K562 (cell line): ENCODE data around the gene SPINT2. TPM values are rescaled to one million over a fixed set of nuclear protein-coding genes. Genes with fewer than 3 reads are reported as not detected.

Experiments
- ATAC-seq: fragments of 200-7000 bp; cut with Tn5 transposase; 3 replicates; pipeline ENCODE4 v1.9.1; 2020; ENCODE audit warnings: moderate library complexity
- BruUV-seq: library from RNA; stranded (reverse); fragments of 400-500 nt; replicated peaks from 2 replicates; lab custom pipeline; 2021; lab: Mats Ljungman, UMichigan
- CTCF ChIA-PET: fragments of 300-600 bp; formaldehyde crosslinking; extraction: SDS; loops from one replicate; lab custom pipeline; 2021; ENCODE audit warnings: low intra/inter-chr PET ratio; lab: Yijun Ruan, JAX
- POLR2A ChIA-PET: fragments of 300-600, 350-650 bp; sonication (Branson Sonifier 250); formaldehyde crosslinking; extraction: SDS; loops from one replicate; lab custom pipeline; 2021; ENCODE audit warnings: antibody characterized with exemption, inconsistent platforms; lab: Yijun Ruan, JAX
- DNase-seq, 4 experiments: peaks; one replicate each; pipeline versions ENCODE4 v3.0.0 to v3.0.0-alpha.2; 2011 to 2018; ENCODE audit warnings: low spot score in 3 of 4, mixed read lengths in 3 of 4; ENCODE audit errors: extremely low read depth in 1 of 4
- FAIRE-seq: peaks from 2 replicates; lab custom pipeline; 2011; peaks lifted over from hg19 to GRCh38; lab: Jason Lieb, UNC
- H2AFZ ChIP-seq: 2 replicates; pipeline ENCODE4 v1.6.0; 2011; ENCODE audit warnings: low read depth, low read length, control low read depth, inconsistent platforms
- H3K27ac ChIP-seq: fragments of 200-600 bp; 3 replicates; pipeline ENCODE4 v1.8.0; 2011; ENCODE audit warnings: low read depth, mild to moderate bottlenecking, control low read depth, inconsistent platforms, low read length, moderate library complexity, mixed read lengths; ENCODE audit errors: extremely low read depth
- H3K27me3 ChIP-seq, 2 experiments: fragments of 300-600 bp in 1 of 2; 2 replicates in 1 of 2; 3 replicates in 1 of 2; pipeline versions ENCODE4 v1.6.0 to v1.8.0; 2011; ENCODE audit warnings: inconsistent platforms in 2 of 2, low read length in 2 of 2, mild to moderate bottlenecking in 1 of 2, mixed read lengths in 1 of 2, moderate library complexity in 1 of 2; ENCODE audit not compliant: control insufficient read depth in 2 of 2, insufficient read depth in 2 of 2
- H3K36me3 ChIP-seq: fragments of 300-600 bp; 3 replicates; pipeline ENCODE4 v1.8.0; 2011; ENCODE audit warnings: mild to moderate bottlenecking, low read length, inconsistent platforms; ENCODE audit not compliant: control insufficient read depth, insufficient read depth
- H3K4me1 ChIP-seq, 2 experiments: fragments of 200-600 bp in 1 of 2; replicated peaks in 1 of 2; 2 replicates in 1 of 2; 3 replicates in 1 of 2; pipeline versions ENCODE4 v1.5.1 to v1.8.0; 2011; ENCODE audit warnings: inconsistent platforms in 2 of 2, low read length in 2 of 2, mild to moderate bottlenecking in 1 of 2, mixed read lengths in 1 of 2, moderate library complexity in 1 of 2; ENCODE audit not compliant: control insufficient read depth in 2 of 2, insufficient read depth in 2 of 2
- H3K4me2 ChIP-seq: 2 replicates; pipeline ENCODE4 v1.6.1; 2011; ENCODE audit warnings: low read length, control low read depth, inconsistent platforms, mixed read lengths; ENCODE audit not compliant: insufficient read depth
- H3K4me3 ChIP-seq: fragments of 200-600 bp; sonication (generic), shearing (Covaris generic); 2 replicates; pipeline ENCODE4 v1.5.1; 2016; ENCODE audit warnings: control low read depth, inconsistent platforms
- H3K79me2 ChIP-seq: fragments of 200-600 bp; 3 replicates; pipeline ENCODE4 v1.8.0; 2011; ENCODE audit warnings: low read length, inconsistent platforms; ENCODE audit not compliant: control insufficient read depth, insufficient read depth
- H3K9ac ChIP-seq, 2 experiments: 2 replicates each; pipeline versions ENCODE4 v1.6.0 to v1.6.1; 2011; ENCODE audit warnings: low read depth in 2 of 2, low read length in 2 of 2, control low read depth in 1 of 2, inconsistent platforms in 1 of 2, mild to moderate bottlenecking in 1 of 2, mixed read lengths in 1 of 2; ENCODE audit not compliant: insufficient read depth in 1 of 2
- H3K9me1 ChIP-seq: one replicate; pipeline ENCODE4 v1.6.0; 2011; ENCODE audit warnings: inconsistent platforms, mild to moderate bottlenecking, low read length, moderate library complexity; ENCODE audit not compliant: control insufficient read depth, insufficient read depth
- H3K9me3 ChIP-seq: replicated peaks from 2 replicates; pipeline ENCODE4 v1.5.1; 2011; ENCODE audit warnings: low read depth, low read length, inconsistent platforms; ENCODE audit not compliant: control insufficient read depth, insufficient read depth
- H4K20me1 ChIP-seq: replicated peaks from 2 replicates; pipeline ENCODE4 v1.6.1; 2011; ENCODE audit warnings: low read length, inconsistent platforms, mixed read lengths; ENCODE audit not compliant: control insufficient read depth, insufficient read depth
- BCOR ChIP-seq: fragments of 450-650 bp; IDR thresholded peaks from 2 replicates; pipeline ENCODE4 v1.6.1; 2016
- CHAMP1 ChIP-seq: fragments of 450-650 bp; IDR thresholded peaks from 2 replicates; pipeline ENCODE4 v1.6.1; 2016; ENCODE audit warnings: mild to moderate bottlenecking
- EGR1 ChIP-seq: fragments of 450-650 bp; conservative IDR thresholded peaks from 2 replicates; pipeline ENCODE4 v1.6.1; 2017; ENCODE audit warnings: mild to moderate bottlenecking
- ETV1 ChIP-seq: fragments of 450-650 bp; conservative IDR thresholded peaks from 2 replicates; pipeline ENCODE4 v1.6.1; 2016; ENCODE audit warnings: missing genetic modification characterization, control low read depth, low read depth, missing compliant biosample characterization
- HDAC2 ChIP-seq: fragments of 450-650 bp; IDR thresholded peaks from 2 replicates; pipeline ENCODE4 v1.6.1; 2016; ENCODE audit warnings: mild to moderate bottlenecking
- KDM1A ChIP-seq, 2 experiments: fragments of 450-650 bp; IDR thresholded peaks; 2 replicates each; pipeline ENCODE4 v1.6.1; 2016; ENCODE audit warnings: mild to moderate bottlenecking in 2 of 2
- RBM25 ChIP-seq: fragments of 200-400 bp; formaldehyde crosslinking; IDR thresholded peaks from 2 replicates; pipeline ENCODE4 v1.6.1; 2018; ENCODE audit warnings: low read length, low read depth, moderate library complexity; ENCODE audit not compliant: severe bottlenecking
- SMARCA5 ChIP-seq: fragments of 450-650 bp; IDR thresholded peaks from 2 replicates; pipeline ENCODE4 v1.6.1; 2016
- WHSC1 ChIP-seq: IDR thresholded peaks from one replicate; pipeline ENCODE4 v1.6.1; 2012; ENCODE audit warnings: low read length, control low read depth, inconsistent platforms
- ZFP36 ChIP-seq: fragments of 150-350 bp; IDR thresholded peaks from 2 replicates; pipeline ENCODE4 v1.6.1; 2018; ENCODE audit warnings: low read length, low read depth; ENCODE audit not compliant: partially characterized antibody
- ZNF12 ChIP-seq: sonication (generic); formaldehyde crosslinking; IDR thresholded peaks from 2 replicates; pipeline ENCODE4 v1.4.0; 2020; ENCODE audit warnings: mild to moderate bottlenecking, missing genetic modification reagents
- ZNF324 ChIP-seq: fragments of 250-450 bp; sonication (Bioruptor Pico); IDR thresholded peaks from 2 replicates; pipeline ENCODE4 v1.4.0; 2020; ENCODE audit warnings: mild to moderate bottlenecking
- ZNF436 ChIP-seq: fragments of 250-450, 450-650 bp; sonication (Bioruptor Pico); formaldehyde crosslinking; IDR thresholded peaks from 2 replicates; pipeline ENCODE4 v1.7.0; 2020; ENCODE audit warnings: mild to moderate bottlenecking
- WGBS: fragments of 100-300 bp; shearing (Covaris generic); methylation state at CpG from one replicate; pipeline ENCODE4 v1.1.6; 2016; ENCODE audit warnings: low coverage, mixed read lengths; ENCODE audit not compliant: insufficient coverage; ENCODE audit errors: missing lambda C conversion rate; 5-methylcytosine and 5-hydroxymethylcytosine counted together
- in situ Hi-C: fragments of 300-500 bp; cut with MboI; formaldehyde crosslinking; loops from 4 replicates; pipeline ENCODE4 v1.15.0; 2018; ENCODE audit warnings: inconsistent platforms, mixed read lengths
- intact Hi-C: fragments of 100-400 bp; cut with micrococcal nuclease; formaldehyde crosslinking; loops from 2 replicates; pipeline ENCODE4 v1.14.2; 2022
- polyA plus RNA-seq, 8 experiments: library from polyadenylated mRNA; depleted of rRNA in 4 of 8; stranded (reverse) in 5 of 8; unstranded in 3 of 8; fragments of >200 nt; fragmentation: Nextera tagmentation in 2 of 8; fragmentation: Illumina TruSeq in 1 of 8; extraction: Ambion mirVana in 2 of 8; extraction: Trizol in 1 of 8; gene quantifications; 2 replicates each; pipeline versions ENCODE4 v1.2.1 to v1.2.3, GENCODE V29; 2011 to 2014; ENCODE audit warnings: inconsistent platforms in 1 of 8, missing spikeins in 1 of 8
- total RNA-seq, 7 experiments: library from RNA; depleted of rRNA in 6 of 7; stranded (reverse); fragments of >200 nt in 6 of 7; fragmentation: Illumina TruSeq in 2 of 7; extraction: Trizol in 2 of 7; gene quantifications; 2 replicates each; pipeline versions ENCODE4 v1.2.1 to v1.2.3, GENCODE V29; 2011 to 2021; ENCODE audit warnings: low replicate concordance in 1 of 7
- TF ChIP-seq, protein P1 (sequence below), 2 experiments: IDR thresholded peaks; 2 replicates each; pipeline ENCODE4 v1.6.1; 2012; ENCODE audit warnings: improper control_type of control experiment in 2 of 2, low read depth in 2 of 2, low read length in 2 of 2, borderline replicate concordance in 1 of 2

The SPINT2 gene
- total and polyA plus RNA-seq, 9 of the 15 experiments (the other 6 are each of a cell fraction or from before 2014, with no cell fraction given): 0.65 to 4.5 (median 3.4) TPM

DNA sequence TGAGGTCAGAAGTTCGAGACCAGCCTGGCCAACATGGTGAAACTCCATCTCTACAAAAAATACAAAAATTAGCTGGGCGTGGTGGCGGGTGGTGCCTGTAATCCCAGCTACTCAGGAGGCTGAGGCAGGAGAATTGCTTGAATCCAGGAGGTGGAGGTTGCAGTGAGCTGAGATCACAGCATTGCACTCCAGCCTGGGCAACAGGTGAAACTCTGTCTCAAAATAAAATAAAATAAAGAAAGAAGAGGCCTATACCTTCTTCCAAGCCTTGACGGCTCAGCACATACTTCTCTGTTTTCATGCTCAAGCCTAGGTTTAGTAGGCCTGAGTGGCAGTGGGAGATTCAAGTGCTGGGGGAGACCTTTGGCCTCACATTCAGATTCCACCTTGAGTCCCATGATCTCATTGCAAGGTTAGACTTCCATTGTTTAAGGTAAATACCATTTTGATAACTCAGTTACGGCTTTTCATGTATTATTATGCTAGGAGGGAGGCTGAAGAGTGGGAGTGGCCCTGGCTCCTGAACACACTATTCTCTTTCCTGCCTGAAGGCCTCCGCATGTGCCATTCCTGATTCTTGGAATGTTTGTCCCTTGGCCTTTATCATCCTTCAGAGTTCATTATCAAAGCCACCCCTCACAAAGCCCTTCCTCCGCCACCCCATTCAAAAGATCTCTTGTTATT lies 1.6 kb upstream of the SPINT2 start (continued):
- TF ChIP-seq CHAMP1 (no peak), ZNF12 (CRISPR knock-in tag) (no peak)

- Histone ChIP-seq H3K27ac (no peak overlapping the region), H3K79me2 (no peaks in the 10 kb centered on the region), H2AFZ (peak overlapping the region; percentile 70), H3K27me3 (no peaks in the 10 kb centered on the region), H4K20me1 (no peaks in the 10 kb centered on the region), H3K9me3 (no peaks in the 10 kb centered on the region), H3K9ac (peak overlapping the region in 1 of 2 experiments; percentile 19; a peak in 1 of 4 replicates), H3K4me1 (peaks cover 27 to 36% of the 10 kb centered on the region in 2 experiments; a peak in 4 of 5 replicates), H3K9me1 (no peaks in the 10 kb centered on the region), H3K4me2 (no peak overlapping the region), H3K36me3 (no peaks in the 10 kb centered on the region), H3K4me3 (no peak overlapping the region)
- CTCF ChIA-PET: no interaction called here
- TF ChIP-seq EGR1 (peak; percentile 49), ZNF436 (CRISPR knock-in tag) (peak; percentile 76), WHSC1 (no peak), ETV1 (tag) (no peak), RBM25 (peak; percentile 45), SMARCA5 (0 out of 2 replicates have a peak, but pooled peaks have one; percentile 27), KDM1A (IDR thresholded peaks at IDR 0.05) (peak; percentile 47 to 52; a peak in 2 of 4 replicates), HDAC2 (0 out of 2 replicates have a peak, but pooled peaks have one; percentile 45), ZFP36 (peak; percentile 93), ZNF324 (CRISPR knock-in tag) (no peak), BCOR (peak; percentile 86)
- TF ChIP-seq, protein P1, sequence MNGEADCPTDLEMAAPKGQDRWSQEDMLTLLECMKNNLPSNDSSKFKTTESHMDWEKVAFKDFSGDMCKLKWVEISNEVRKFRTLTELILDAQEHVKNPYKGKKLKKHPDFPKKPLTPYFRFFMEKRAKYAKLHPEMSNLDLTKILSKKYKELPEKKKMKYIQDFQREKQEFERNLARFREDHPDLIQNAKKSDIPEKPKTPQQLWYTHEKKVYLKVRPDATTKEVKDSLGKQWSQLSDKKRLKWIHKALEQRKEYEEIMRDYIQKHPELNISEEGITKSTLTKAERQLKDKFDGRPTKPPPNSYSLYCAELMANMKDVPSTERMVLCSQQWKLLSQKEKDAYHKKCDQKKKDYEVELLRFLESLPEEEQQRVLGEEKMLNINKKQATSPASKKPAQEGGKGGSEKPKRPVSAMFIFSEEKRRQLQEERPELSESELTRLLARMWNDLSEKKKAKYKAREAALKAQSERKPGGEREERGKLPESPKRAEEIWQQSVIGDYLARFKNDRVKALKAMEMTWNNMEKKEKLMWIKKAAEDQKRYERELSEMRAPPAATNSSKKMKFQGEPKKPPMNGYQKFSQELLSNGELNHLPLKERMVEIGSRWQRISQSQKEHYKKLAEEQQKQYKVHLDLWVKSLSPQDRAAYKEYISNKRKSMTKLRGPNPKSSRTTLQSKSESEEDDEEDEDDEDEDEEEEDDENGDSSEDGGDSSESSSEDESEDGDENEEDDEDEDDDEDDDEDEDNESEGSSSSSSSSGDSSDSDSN (IDR thresholded peaks at IDR 0.05; ENCODE audit: borderline replicate concordance in 1 of 2, low read depth in 2 of 2, low read length in 2 of 2): no peak
- FAIRE-seq: no peak
- BruUV-seq: no TSS peak
- POLR2A ChIA-PET: no interaction called here
- in situ Hi-C loops (no loop called here), intact Hi-C loops (no loop called here)
- 78% methylated on average over 21 of the region's 34 CpGs for WGBS
- ATAC-seq: no peak; the same call in 2 of the 3 replicates
- peak in 2 of 4 experiments; percentile 43 to 52 for DNase-seq
These were observed 486 bp upstream of the SPINT2 start for GRCh38 chr19:38263689-38264485.
